IPS-11a (cell line): ENCODE data around the gene PKD1L1.
A peak's percentile ranks its signal among the peaks of the same experiment; 100 is the strongest.
"Not testable (repeated sequence)": the region's sequence is repeated elsewhere in the genome, so short reads cannot be mapped to it uniquely, and the experiment has no call there.

Experiments
- H3K4me3 ChIP-seq: one replicate; pipeline ENCODE4 v1.5.1; 2013; ENCODE audit warnings: low read depth, low read length, control low read depth

PKD1L1 gene

GRCh38 chr7:47948141-47948790 lies at the start of gene PKD1L1:
Gene PKD1L1 (minus strand): TSS chr7:47948466. CDS start chr7:47948440, 26 bp downstream.
- H3K4me3 ChIP-seq: no peak within 1 kb of the TSS

GRCh38 chr7:47992446-47992845 lies 44.2 kb upstream of the PKD1L1 start:
- no peak overlapping the region for H3K4me3 ChIP-seq

- H3K4me3 ChIP-seq: peak overlapping the region; percentile 34
Measured at GRCh38 chr7:47991741-47992311, 43.6 kb upstream of the PKD1L1 start.

GRCh38 chr7:47991270-47991669 lies 43.0 kb upstream of the PKD1L1 start:
- no peak overlapping the region for H3K4me3 ChIP-seq

GRCh38 chr7:47990592-47990991 lies 42.3 kb upstream of the PKD1L1 start:
- no peak overlapping the region for H3K4me3 ChIP-seq

GRCh38 chr7:47989607-47990400 lies 41.5 kb upstream of the PKD1L1 start:
- H3K4me3 ChIP-seq: not testable (repeated sequence)

GRCh38 chr7:47988496-47989386 lies 40.5 kb upstream of the PKD1L1 start:
- H3K4me3 ChIP-seq: no peak overlapping the region

- no peak overlapping the region for H3K4me3 ChIP-seq
Measured at GRCh38 chr7:47982610-47983009, 34.3 kb upstream of the PKD1L1 start.

- not testable (repeated sequence) for H3K4me3 ChIP-seq
Measured at GRCh38 chr7:47980648-47981047, 32.4 kb upstream of the PKD1L1 start.

- peak overlapping the region; percentile 85 for H3K4me3 ChIP-seq
Measured at GRCh38 chr7:47979832-47980181, 31.5 kb upstream of the PKD1L1 start.

- H3K4me3 ChIP-seq: peak within 1 kb of the TSS; percentile 85
Measured at GRCh38 chr7:47979145-47979831, 31.0 kb upstream of the PKD1L1 start, which contains the start of gene HUS1. Gene HUS1 (minus strand): TSS chr7:47979615. CDS start chr7:47979519, 96 bp downstream.

GRCh38 chr7:47978790-47979144 lies 30.5 kb upstream of the PKD1L1 start:
- peak overlapping the region; percentile 85 for H3K4me3 ChIP-seq

- no peak overlapping the region for H3K4me3 ChIP-seq
Measured at GRCh38 chr7:47973739-47974138, 25.5 kb upstream of the PKD1L1 start.

GRCh38 chr7:47970761-47971160 lies 22.5 kb upstream of the PKD1L1 start:
- no peak overlapping the region for H3K4me3 ChIP-seq

GRCh38 chr7:47968847-47969774 lies 20.8 kb upstream of the PKD1L1 start:
- no peak overlapping the region for H3K4me3 ChIP-seq

- H3K4me3 ChIP-seq: no peak overlapping the region
Measured at GRCh38 chr7:47967708-47968107, 19.4 kb upstream of the PKD1L1 start.

- H3K4me3 ChIP-seq: no peak overlapping the region
Measured at GRCh38 chr7:47967123-47967522, 18.9 kb upstream of the PKD1L1 start.

- no peak overlapping the region for H3K4me3 ChIP-seq
Measured at GRCh38 chr7:47965456-47965855, 17.2 kb upstream of the PKD1L1 start.

GRCh38 chr7:47962262-47962661 lies 14.0 kb upstream of the PKD1L1 start:
- no peak overlapping the region for H3K4me3 ChIP-seq
